Measurements from ENCODE around the gene IL17REL. TPM values are rescaled to one million over a fixed set of nuclear protein-coding genes. Genes with fewer than 3 reads are reported as not detected.

The IL17REL gene
- total and polyA plus RNA-seq, 2 of the 13 experiments (the other 11 are each of a cell fraction or from before 2014, with no cell fraction given) = not detected

GRCh38 chr22:49958366-49958921 lies 54.1 kb downstream of the IL17REL start:
- H3K4me3 ChIP-seq (replicated peaks in 1 of 3; ENCODE audit: insufficient read depth in 1 of 3, low read depth in 2 of 3, low read length in 3 of 3) = peak overlapping the region in 2 of 3 experiments; percentile 71 to 83; a peak in 4 of 6 replicates
- peaks cover 19% of the 10 kb centered on the region for H4K20me1 ChIP-seq (ENCODE audit: insufficient read depth, low read length)
- DNase-seq (ENCODE audit: low spot score) = no peak
- in situ Hi-C loops (cut with HindIII; ENCODE audit: extremely low pct_ligation_motif_present, low pct_unique_long_range_greater_than_20kb) = no loop called here
- CTCF ChIA-PET (ENCODE audit: low intra/inter-chr PET ratio, low total read pairs) = interaction anchor here (1.9 kb wide), 1 partner anchor 27 kb away, joined by 4 read pairs; no protein-coding TSS in a partner anchor
- H3K9ac ChIP-seq (ENCODE audit: insufficient read depth, low read depth, low read length) = peak overlapping the region; percentile 93
- ATAC-seq = no peak
- peaks cover 75% of the 10 kb centered on the region for H3K4me1 ChIP-seq (ENCODE audit: insufficient read depth, low read length)
- WGBS (ENCODE audit: low lambda C conversion rate) = 42% methylated on average over 9 of the region's 16 CpGs
- no peak overlapping the region for H2AFZ ChIP-seq (ENCODE audit: low read length)
- H3K36me3 ChIP-seq (replicated peaks in 1 of 2; ENCODE audit: control insufficient read depth in 1 of 2, insufficient read depth in 2 of 2, low read length in 2 of 2) = peaks cover 7 to 15% of the 10 kb centered on the region in 2 experiments; a peak in 4 of 5 replicates
- H3K27ac ChIP-seq (ENCODE audit: extremely low read length, insufficient read depth, low read length) = peak overlapping the region; percentile 87
- no TSS peak for BruUV-seq (replicated peaks)
- intact Hi-C loops (cut with micrococcal nuclease; ENCODE audit: unreplicated experiment) = no loop called here
- no peak for TF ChIP-seq NR2F6 (IDR thresholded peaks at IDR 0.05)
- TF ChIP-seq NR2F6 (CRISPR knock-in tag; IDR thresholded peaks at IDR 0.05) = 0 out of 2 replicates have a peak, but pooled peaks have one; percentile 29
- peak; percentile 80 for TF ChIP-seq ZBTB38 (CRISPR knock-in tag; IDR thresholded peaks at IDR 0.05)
- TF ChIP-seq ZBTB14 (CRISPR knock-in tag; IDR thresholded peaks at IDR 0.05) = no peak
- 0 out of 2 replicates have a peak, but pooled peaks have one; percentile 31 for TF ChIP-seq ZNF263 (CRISPR knock-in tag; IDR thresholded peaks at IDR 0.05)
- TF ChIP-seq ELF1 (CRISPR knock-in tag; IDR thresholded peaks at IDR 0.05) = no peak
- 0 out of 2 replicates have a peak, but pooled peaks have one; percentile 13 for TF ChIP-seq ZFY (CRISPR knock-in tag; IDR thresholded peaks at IDR 0.05)
- 0 out of 2 replicates have a peak, but pooled peaks have one; percentile 1 for TF ChIP-seq HMGXB3 (CRISPR knock-in tag; IDR thresholded peaks at IDR 0.05; ENCODE audit: borderline replicate concordance)
- TF ChIP-seq ZNF44 (CRISPR knock-in tag; IDR thresholded peaks at IDR 0.05) = no peak
- no peak for TF ChIP-seq FLYWCH1 (CRISPR knock-in tag; IDR thresholded peaks at IDR 0.05)
- TF ChIP-seq ELF4 (CRISPR knock-in tag; IDR thresholded peaks at IDR 0.05; ENCODE audit: borderline replicate concordance) = peak; percentile 3; the same call in 1 of the 2 replicates
- H3K79me2 ChIP-seq (ENCODE audit: insufficient read depth, low read length) = peaks cover 29% of the 10 kb centered on the region
- peak overlapping the region; percentile 99 for H3K4me2 ChIP-seq (ENCODE audit: low read depth, low read length)
- POLR2A ChIA-PET = interaction anchor here (1.1 to 18.6 kb wide), 7 partner anchors 6 to 28 kb away, joined by 3 to 722 read pairs (median 72); partner anchors contain the start of gene PIM3
- H3K9me3 ChIP-seq (ENCODE audit: low read length) = no peaks in the 10 kb centered on the region
- H3K27me3 ChIP-seq (ENCODE audit: control insufficient read depth in 1 of 2, insufficient read depth in 2 of 2, low read length in 2 of 2) = no peaks in the 10 kb centered on the region; a peak in 1 of 5 replicates
- FAIRE-seq = no peak

All from HepG2 (cell line).